ENCODE measurements around the gene PDLIM5.

The PDLIM5 gene

GRCh38 chr4:94516067-94516466 lies 64.3 kb downstream of the PDLIM5 start:
- no peak for DNase-seq (ENCODE audit: low spot score in 2 of 2)
- no peak overlapping the region for H3K4me3 Mint-ChIP-seq
- no peaks in the 10 kb centered on the region for H3K9me3 Mint-ChIP-seq
- H3K27ac Mint-ChIP-seq = no peak overlapping the region
- ATAC-seq = peak; percentile 61
- peaks cover 16% of the 10 kb centered on the region for H3K4me1 Mint-ChIP-seq
- no peaks in the 10 kb centered on the region for H3K36me3 Mint-ChIP-seq

GRCh38 chr4:94516999-94517398 lies 65.3 kb downstream of the PDLIM5 start:
- Mint-ChIP-seq H3K4me1 (peaks cover 16% of the 10 kb centered on the region), H3K4me3 (no peak overlapping the region), H3K36me3 (no peaks in the 10 kb centered on the region), H3K27ac (no peak overlapping the region), H3K9me3 (no peaks in the 10 kb centered on the region)
- ATAC-seq (no peak), DNase-seq (ENCODE audit: low spot score in 2 of 2) (no peak)

DNA sequence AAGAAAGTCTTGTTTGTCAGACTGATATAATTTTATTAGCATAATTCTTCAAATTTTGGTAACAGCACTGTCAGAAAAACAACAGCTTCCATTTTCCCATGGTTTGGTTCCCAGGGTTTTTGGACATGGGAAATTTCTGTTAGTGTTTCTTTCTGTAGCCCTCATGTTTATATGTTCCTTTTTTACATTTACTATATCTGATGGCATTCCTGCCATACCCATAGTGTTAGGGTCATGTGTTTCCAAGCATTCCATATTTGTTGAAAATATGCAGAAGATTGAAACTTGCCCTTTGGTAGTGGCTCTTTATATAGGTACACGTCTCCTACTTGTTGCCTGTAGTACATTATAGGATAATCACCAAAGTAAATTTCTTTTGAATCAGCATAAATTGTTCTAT lies 65.8 kb downstream of the PDLIM5 start:
- Mint-ChIP-seq H3K9me3 (no peaks in the 10 kb centered on the region), H3K27ac (no peak overlapping the region), H3K4me3 (no peak overlapping the region), H3K36me3 (no peaks in the 10 kb centered on the region), H3K4me1 (peaks cover 16% of the 10 kb centered on the region)
- DNase-seq (ENCODE audit: low spot score in 2 of 2) (no peak), ATAC-seq (no peak)

- Mint-ChIP-seq H3K4me1 (peaks cover 16% of the 10 kb centered on the region), H3K9me3 (no peaks in the 10 kb centered on the region), H3K4me3 (no peak overlapping the region), H3K36me3 (no peaks in the 10 kb centered on the region), H3K27ac (no peak overlapping the region)
- DNase-seq (ENCODE audit: low spot score in 2 of 2) = no peak
- no peak for ATAC-seq
These were observed 67.3 kb downstream of the PDLIM5 start for GRCh38 chr4:94519019-94519418.

DNA sequence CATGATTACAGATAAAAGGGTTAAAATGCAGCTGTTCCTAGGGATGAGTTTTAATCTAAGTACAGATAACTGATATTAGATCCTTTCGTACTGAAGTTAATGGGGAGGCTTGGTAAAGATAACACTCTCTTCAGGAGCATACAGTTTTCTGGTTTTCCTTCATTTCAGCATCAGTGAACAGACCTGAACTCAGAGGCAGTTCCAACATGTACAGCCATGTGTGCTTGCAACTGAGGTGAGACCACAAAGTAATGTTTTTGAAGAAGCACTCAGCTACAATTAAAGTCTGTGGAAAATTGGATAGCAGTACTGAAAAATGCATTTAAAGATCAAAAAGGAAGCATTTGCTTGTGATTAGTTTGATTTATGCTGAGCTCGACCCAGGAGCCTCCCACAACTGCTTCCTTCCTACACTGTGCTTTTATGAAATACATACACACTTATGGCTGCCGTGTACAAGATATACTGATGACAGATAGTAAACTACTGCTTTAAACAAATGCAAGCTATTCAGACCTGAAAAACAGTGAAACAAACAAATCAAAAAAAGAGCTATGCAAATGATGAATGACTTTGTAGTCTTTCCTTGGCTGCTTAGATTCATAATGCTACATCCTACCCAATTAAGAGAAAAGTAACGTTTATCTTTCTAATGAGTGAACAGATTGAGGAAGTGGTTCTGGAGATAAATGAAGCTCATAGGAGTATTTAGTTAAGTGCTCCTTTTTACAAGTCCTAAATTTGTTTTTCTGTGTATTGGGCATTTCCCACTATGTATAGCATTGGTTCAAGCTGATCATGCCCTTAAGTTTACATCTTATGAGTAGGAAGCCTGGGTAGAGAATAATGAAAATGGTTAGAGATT lies 68.4 kb downstream of the PDLIM5 start:
- no peak for DNase-seq (ENCODE audit: low spot score in 2 of 2)

GRCh38 chr4:94523033-94523580 lies 71.4 kb downstream of the PDLIM5 start:
- DNase-seq (ENCODE audit: low spot score in 2 of 2) (no peak), ATAC-seq (no peak)
- H3K27ac Mint-ChIP-seq = no peak overlapping the region
- no peak overlapping the region for H3K4me3 Mint-ChIP-seq
- H3K9me3 Mint-ChIP-seq = no peaks in the 10 kb centered on the region
- H3K36me3 Mint-ChIP-seq = no peaks in the 10 kb centered on the region
- peaks cover 10% of the 10 kb centered on the region for H3K4me1 Mint-ChIP-seq

More for the DNA sequence above, 68.4 kb downstream of the PDLIM5 start:
- no peaks in the 10 kb centered on the region for H3K9me3 Mint-ChIP-seq
- no peak overlapping the region for H3K4me3 Mint-ChIP-seq
- H3K27ac Mint-ChIP-seq = peak overlapping the region; percentile 30
- no peaks in the 10 kb centered on the region for H3K36me3 Mint-ChIP-seq
- no peak for ATAC-seq
- peaks cover 16% of the 10 kb centered on the region for H3K4me1 Mint-ChIP-seq

DNA sequence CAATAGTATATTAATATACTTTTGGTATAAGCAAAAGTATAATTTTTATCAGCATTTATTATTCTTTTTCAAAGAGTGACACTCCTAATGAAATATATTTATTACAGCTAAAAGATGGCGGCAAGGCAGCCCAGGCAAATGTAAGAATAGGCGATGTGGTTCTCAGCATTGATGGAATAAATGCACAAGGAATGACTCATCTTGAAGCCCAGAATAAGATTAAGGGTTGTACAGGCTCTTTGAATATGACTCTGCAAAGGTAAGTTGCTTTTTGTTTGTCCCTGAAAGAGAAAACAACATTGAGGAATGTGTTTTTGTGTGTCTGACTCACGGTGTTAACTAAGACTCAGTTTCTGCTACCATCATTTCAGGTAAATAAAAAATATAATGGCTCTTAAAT lies 71.9 kb downstream of the PDLIM5 start:
- peaks cover 11% of the 10 kb centered on the region for H3K4me1 Mint-ChIP-seq
- no peaks in the 10 kb centered on the region for H3K9me3 Mint-ChIP-seq
- DNase-seq (ENCODE audit: low spot score in 2 of 2) (no peak), ATAC-seq (peak; percentile 45)
- no peaks in the 10 kb centered on the region for H3K36me3 Mint-ChIP-seq
- H3K4me3 Mint-ChIP-seq = no peak overlapping the region
- H3K27ac Mint-ChIP-seq = no peak overlapping the region

GRCh38 chr4:94525993-94526728 lies 74.4 kb downstream of the PDLIM5 start:
- Mint-ChIP-seq H3K4me1 (peaks cover 6% of the 10 kb centered on the region), H3K9me3 (no peaks in the 10 kb centered on the region), H3K36me3 (no peaks in the 10 kb centered on the region), H3K27ac (no peak overlapping the region), H3K4me3 (no peak overlapping the region)
- ATAC-seq (peak; percentile 73), DNase-seq (ENCODE audit: low spot score in 2 of 2) (no peak)

GRCh38 chr4:94527556-94528233 lies 76.0 kb downstream of the PDLIM5 start:
- Mint-ChIP-seq H3K4me3 (no peak overlapping the region), H3K9me3 (no peaks in the 10 kb centered on the region), H3K27ac (no peak overlapping the region), H3K36me3 (no peaks in the 10 kb centered on the region), H3K4me1 (peaks cover 6% of the 10 kb centered on the region)
- ATAC-seq (no peak), DNase-seq (ENCODE audit: low spot score in 2 of 2) (no peak)

DNA sequence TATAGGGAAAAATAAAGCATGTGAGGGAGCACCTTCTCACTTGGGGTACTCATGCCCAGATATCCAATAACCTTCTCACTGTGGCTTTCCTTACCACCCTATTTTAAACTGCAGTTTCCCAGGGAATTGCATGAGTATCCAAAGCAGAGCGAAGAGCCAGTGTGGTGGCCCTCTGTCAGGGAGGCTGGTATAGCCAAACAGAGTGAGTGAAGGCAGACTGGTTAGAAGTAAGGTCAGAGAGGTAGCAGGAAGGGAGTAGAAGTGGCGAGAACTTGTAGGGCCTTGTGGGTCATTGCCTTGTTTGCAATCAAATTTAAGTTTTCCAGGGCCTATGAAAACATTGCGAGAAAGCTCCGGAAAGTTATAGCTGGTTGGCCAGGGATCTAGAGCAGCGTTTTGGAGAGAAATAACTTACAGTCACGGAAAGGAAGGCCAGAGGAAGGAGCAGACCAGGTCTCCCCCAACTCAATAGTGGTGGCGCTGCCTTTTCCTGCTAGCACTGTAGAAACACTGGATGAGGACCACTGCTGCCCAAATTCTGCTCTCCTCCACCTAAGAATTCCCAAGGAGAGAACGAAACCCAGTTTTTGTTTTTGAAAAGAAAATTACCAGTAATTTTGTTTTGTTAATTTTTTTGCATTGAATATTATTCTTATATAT lies 77.2 kb downstream of the PDLIM5 start:
- H3K9me3 Mint-ChIP-seq = no peaks in the 10 kb centered on the region
- H3K36me3 Mint-ChIP-seq = no peaks in the 10 kb centered on the region
- DNase-seq (ENCODE audit: low spot score in 2 of 2) = no peak
- ATAC-seq = no peak
- H3K27ac Mint-ChIP-seq = no peak overlapping the region
- no peak overlapping the region for H3K4me3 Mint-ChIP-seq
- peaks cover 11% of the 10 kb centered on the region for H3K4me1 Mint-ChIP-seq

DNA sequence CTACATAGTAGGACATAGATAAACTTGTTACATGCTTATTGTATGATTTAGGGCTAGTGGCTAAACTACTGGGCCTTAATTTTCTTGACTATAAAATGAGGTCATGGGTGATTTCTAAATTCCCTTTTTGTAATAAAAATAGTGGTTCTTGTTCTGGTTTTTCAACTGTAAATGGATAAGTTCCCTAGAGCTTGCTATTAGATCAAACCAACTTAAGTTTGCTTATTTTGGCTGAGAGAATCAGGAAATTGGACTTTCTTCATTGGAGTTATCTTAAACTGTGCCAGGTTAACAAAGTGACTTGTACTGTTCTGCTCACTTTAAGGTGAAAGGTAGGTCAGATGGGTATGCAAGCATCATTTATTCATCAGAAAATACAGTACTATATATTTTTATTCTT lies 78.3 kb downstream of the PDLIM5 start:
- no peak overlapping the region for H3K27ac Mint-ChIP-seq
- H3K4me3 Mint-ChIP-seq = no peak overlapping the region
- DNase-seq (ENCODE audit: low spot score in 2 of 2) (no peak), ATAC-seq (no peak)
- H3K36me3 Mint-ChIP-seq = no peaks in the 10 kb centered on the region
- H3K4me1 Mint-ChIP-seq = peaks cover 15% of the 10 kb centered on the region
- H3K9me3 Mint-ChIP-seq = no peaks in the 10 kb centered on the region

- Mint-ChIP-seq H3K4me3 (no peak overlapping the region), H3K36me3 (no peaks in the 10 kb centered on the region), H3K9me3 (no peaks in the 10 kb centered on the region), H3K4me1 (peaks cover 19% of the 10 kb centered on the region), H3K27ac (no peak overlapping the region)
- DNase-seq (ENCODE audit: low spot score in 2 of 2) (no peak), ATAC-seq (no peak)
These were observed 80.4 kb downstream of the PDLIM5 start for GRCh38 chr4:94531991-94532789.

GRCh38 chr4:94533405-94534223 lies 81.9 kb downstream of the PDLIM5 start:
- ATAC-seq = no peak
- Mint-ChIP-seq H3K27ac (no peak overlapping the region), H3K4me3 (no peak overlapping the region), H3K9me3 (no peaks in the 10 kb centered on the region), H3K36me3 (no peaks in the 10 kb centered on the region), H3K4me1 (peaks cover 13% of the 10 kb centered on the region)
- DNase-seq (ENCODE audit: low spot score in 2 of 2) = no peak
